Stimulated activated CD4-positive, alpha-beta T cell treated with anti-CD3 and anti-CD28 coated beads, Interleukin-2, amount 100 ng/mL, for 24 hours (primary cell): Measurements from ENCODE around the gene NFATC4.
A peak's percentile ranks its signal among the peaks of the same experiment; 100 is the strongest.
"Not testable (repeated sequence)": the region's sequence is repeated elsewhere in the genome, so short reads cannot be mapped to it uniquely, and the experiment has no call there.

ENCODE experiments used
- DNase-seq, 2 donors: peaks; one replicate each; pipeline ENCODE4 v3.0.0-alpha.2; 2020

Gene NFATC4

DNA sequence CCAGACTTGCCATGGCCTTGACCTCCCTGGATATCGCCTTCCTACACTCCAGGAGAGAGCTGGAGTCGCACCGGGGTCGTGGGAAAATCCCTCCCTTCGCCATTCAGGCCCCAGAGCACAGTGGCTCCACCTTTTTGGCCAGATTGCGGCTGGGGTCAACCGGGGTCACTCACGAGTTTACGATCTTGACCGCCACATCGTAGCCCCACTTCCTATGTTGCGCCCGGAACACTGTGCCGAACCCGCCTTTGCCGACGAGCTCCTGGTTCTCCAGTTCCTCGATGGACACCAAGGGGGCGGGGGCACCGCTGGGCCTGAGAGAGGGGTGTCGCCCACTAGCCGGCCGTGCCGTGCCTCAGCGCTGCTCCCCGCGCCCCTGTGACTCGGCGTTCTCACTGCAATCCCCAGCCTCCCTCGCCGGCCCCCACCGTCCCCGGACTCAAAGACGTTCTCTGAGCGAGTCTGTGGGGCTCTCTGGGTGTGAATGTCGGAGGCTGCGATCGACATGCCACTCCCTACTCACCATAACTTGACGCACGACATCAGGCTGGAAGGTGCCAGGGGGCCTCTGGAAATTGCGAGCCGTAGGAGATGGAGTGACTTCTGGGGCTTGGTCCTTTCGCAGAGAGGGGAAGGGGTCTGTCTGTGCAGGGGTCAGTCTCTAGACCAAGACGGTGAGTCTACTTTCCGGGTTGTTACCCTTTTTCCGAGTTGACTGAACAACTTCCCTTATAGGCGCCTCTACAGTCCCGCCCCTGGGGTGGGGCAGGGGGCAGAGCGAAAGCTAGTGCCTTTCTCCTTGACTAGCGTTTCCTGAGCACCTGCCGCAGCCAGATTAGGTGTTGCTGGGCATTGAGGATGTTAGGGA is 28.5 kb upstream of the NFATC4 start, which contains the start of gene RIPK3:
Gene RIPK3, minus strand, starts transcription at position 708 of the 868 bp plus-strand sequence. Its CDS starts 165 bp downstream, at position 543.
- peak; percentile 75 for DNase-seq

GRCh38 chr14:24340606-24341005 is 27.4 kb upstream of the NFATC4 start:
- DNase-seq, result no peak

- DNase-seq, result no peak
Measured at GRCh38 chr14:24342889-24343288, 25.1 kb upstream of the NFATC4 start.

DNA sequence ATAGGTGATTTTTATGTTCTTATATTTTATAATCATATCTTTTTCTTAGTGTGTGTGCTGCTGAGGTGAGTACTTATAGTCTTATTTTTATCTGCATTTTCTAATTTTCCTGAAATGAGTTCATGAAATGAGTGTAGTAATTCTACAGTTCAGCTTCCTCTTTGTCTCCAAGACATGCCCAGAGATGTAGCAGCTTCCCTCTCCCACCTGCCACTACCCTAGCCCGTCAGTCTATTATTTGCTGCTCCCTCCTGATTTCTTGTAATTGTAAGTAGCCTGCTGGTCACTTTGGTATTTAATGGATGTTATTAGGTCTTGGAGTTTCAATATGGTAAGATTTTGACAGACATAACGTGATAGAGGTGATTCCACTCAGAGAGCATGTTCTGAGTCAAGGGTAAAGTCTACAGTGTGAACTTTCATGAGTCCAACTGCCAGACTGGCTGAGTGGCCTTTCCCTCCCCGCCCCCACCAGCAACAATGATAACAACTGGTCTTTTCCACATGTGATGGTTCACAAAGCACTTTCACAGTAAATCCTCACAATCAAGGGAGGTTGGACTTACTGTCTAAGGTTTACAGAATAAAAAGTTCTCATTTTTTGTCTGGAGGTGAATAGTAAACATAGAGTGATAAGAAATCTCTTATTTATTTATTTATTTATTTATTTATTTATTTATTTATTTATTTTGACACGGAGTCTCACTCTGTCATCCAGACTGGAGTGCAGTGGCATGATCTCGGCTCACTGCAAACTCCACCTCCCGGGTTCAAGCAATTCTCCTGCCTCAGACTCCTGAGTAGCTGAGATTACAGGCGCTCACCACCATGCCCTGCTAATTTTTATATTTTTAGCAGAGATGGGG is 24.0 kb upstream of the NFATC4 start:
- DNase-seq, result no peak

GRCh38 chr14:24347134-24347533 is 20.9 kb upstream of the NFATC4 start:
- DNase-seq, result no peak

DNA sequence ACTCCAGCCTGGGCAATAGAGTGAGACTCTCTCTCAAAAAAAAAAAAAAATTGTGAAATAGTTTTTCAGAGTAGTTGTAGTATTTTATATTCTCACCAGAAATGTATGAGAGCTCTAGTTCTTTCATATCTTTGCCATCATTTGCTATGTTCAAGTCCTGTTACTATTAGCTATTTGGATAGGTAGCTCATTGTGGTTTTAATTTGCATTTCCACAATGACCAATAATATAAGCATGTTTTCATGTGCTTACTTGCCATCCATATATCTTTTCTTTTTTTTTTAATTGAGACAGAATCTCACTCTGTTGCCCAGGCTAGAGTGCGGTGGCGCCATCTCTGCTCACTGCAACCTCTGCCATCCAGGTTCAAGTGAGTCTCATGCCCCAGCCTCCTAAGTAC is 19.8 kb upstream of the NFATC4 start:
- no peak for DNase-seq

GRCh38 chr14:24349742-24350141 is 18.2 kb upstream of the NFATC4 start:
- no peak for DNase-seq

- DNase-seq, result no peak
Measured at GRCh38 chr14:24351517-24351916, 16.5 kb upstream of the NFATC4 start.

GRCh38 chr14:24353559-24354481 is 14.2 kb upstream of the NFATC4 start:
- DNase-seq, result no peak

DNA sequence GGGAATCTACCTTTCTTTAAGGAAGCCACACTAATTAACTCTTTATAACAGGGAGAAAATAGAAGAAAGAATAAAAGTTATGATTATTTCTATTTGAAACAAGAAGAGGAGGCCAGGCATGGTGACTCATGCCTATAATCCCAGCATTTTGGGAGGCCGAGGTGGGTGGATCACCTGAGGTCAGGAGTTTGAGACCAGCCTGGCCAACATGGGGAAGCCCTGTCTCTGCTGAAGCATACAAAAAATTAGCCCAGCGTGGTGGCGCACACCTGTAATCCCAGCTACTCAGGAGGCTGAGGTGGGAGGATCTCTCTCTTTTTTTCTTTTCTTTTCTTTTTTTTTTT is 13.5 kb upstream of the NFATC4 start:
- not testable (repeated sequence) for DNase-seq

DNA sequence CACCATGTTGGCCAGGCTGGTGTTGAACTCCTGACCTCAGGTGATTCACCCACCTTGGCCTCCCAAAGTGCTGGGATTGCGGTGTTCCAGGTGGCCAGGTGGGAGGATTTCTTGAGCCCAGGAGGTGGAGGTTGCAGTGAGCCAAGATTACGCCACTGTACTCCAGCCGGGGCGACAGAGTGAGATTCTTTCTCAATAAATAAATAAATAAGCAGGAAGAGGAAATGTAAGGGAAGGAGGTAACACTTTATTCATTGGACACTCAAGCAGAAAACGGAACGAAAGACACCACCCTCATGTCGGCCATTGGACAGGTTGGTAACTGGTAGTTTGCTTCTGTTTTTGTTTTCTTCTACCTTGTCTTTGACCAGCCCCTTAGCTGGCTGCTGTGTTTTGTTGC is 13.0 kb upstream of the NFATC4 start:
- no peak for DNase-seq

DNA sequence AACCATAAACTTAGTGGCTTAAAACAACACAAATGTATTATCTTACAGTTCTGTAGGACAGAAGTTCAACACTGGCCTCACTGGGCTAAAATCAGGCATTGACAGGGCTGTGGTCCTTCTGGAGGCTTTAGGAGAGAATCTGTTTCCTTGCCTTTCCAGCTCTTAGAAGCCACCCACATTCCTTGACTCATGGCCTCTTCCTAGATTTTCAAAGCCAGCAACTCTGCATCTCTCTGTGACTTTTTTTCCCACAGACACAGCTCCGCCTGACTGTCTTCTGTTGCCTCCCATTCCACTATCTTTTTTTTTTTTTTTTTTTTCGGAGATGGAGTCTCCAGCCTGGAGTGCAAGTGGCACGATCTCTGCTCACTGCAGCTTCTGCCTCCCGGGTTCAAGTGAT is 11.8 kb upstream of the NFATC4 start:
- DNase-seq, result no peak

DNA sequence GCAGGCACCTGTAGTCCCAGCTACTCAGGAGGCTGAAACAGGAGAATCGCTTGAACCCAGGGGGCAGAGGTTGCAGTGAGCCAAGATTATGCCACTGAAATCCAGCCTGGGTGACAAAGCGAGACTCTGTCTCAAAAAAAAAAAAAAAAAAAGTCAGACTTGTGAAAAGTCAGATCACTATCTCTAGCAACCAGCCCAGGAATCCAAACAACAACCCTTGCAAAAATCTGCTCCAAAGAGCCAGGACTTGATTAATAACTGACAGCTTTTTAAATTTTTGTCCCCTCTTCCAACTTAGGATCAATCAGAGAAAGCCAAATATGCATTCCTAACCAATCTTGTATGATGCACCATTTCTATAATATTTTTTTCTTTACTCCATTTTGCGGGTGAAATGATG is 7.7 kb upstream of the NFATC4 start:
- DNase-seq, result no peak

DNA sequence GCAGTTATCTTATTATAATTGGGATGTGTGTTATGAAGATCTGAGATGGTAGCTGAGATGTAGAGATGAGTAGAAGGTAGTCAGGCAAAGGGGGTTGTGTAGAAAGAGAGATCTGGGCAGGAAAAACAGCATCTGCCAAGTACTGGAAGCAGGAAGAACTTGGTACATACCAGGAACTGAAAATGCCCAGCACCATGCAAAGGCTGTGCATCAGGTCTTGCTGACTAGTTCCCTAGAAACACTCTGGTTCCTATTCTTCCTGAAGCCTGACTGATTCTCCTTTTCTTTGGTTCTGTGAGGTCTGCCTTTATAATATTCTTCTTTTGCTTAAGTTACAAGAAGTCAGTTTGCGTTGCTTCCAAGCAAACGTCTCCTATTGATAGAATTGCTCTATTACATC is 6.7 kb upstream of the NFATC4 start:
- DNase-seq, result no peak

DNA sequence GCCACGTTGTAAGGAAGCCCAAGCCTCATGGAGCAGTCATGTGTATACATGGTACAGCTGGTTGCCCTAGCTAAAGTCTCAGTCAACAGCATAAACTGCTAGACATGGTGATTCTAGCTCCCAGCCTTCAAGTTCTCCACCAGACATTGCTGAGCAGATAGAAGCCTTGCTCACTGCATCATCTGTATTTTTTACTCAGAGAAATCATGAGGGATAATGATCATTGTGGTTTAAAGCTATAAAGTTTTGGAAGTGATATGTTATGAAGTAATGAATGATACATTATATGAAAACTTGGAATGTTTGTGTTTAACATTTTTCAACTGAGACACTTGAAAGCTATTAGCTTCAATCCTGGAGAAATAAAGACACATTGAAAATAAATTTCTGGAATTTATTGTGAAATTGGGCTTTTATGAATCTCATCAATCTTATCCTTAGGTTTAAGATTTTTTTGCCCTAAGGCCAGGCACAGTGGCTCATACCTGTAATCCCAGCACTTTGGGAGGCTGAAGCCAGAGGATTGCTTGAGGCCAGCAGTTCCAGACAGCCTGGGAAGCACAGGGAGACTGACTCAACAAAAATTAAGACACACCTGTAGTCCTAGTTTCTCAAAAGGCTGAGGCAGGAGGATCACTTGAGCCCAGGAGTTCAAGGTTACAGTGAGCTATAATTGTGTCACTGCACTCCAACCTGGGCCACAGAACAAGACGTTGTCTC is 5.6 kb upstream of the NFATC4 start:
- no peak for DNase-seq

GRCh38 chr14:24363401-24363800 is 4.6 kb upstream of the NFATC4 start:
- no peak for DNase-seq

GRCh38 chr14:24364841-24365240 is 3.1 kb upstream of the NFATC4 start:
- DNase-seq, result no peak

DNA sequence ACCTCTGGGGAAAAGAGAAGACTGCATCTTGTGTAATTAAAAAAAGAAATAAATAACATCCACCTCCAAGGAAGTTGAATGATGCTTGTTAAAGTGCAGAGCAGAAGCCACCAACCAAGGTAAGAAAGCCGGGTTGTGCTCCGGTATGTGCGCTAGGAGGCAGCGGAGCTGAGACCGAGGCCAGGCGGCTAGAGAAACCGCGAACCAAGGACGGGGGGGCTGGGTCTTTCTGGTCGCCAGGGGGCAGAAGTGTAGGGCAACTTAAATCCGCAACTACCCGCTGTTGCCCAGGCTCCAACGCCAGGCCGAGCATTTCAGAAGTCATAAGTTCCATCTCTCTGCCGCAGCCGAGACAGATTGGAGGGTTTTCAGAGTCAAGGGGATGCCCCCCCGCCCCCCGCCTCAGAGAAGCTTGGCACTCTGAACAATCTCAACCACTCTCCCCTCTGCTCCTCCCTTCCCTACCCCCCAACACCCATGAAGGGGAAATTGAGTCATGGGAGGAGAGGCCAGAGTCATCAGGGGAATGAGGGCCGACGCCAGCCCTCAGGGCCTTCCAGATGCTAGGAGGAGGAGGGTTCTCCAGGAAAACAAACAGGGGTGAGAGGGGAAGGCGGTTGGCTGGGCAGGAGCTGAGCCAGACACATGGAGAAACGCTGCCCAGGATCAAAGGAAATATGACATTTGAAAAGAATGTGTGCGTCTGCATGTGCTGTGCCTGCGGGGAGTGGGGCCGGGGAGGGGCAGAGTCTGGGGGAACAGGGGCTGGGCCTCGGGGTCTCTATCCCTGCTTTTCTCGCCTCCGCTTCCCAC is 2.2 kb upstream of the NFATC4 start:
- peak; percentile 56 to 76 for DNase-seq

DNA sequence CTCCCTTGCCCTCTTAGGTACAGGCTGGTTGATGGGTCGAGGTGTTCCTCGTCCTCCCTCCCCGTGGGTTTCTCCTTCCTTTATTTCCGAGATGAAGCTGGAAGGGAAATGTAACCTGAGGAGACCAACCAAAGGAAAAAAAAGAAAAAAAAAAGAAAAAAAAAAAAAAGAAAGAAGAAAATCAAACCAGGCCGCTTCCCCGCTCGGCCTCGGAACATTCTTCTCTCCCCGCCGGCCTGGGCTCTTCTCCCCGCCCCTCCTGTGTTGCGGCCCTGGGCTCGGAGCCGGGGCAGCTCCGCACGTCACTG is 1.6 kb upstream of the NFATC4 start:
- no peak for DNase-seq

DNA sequence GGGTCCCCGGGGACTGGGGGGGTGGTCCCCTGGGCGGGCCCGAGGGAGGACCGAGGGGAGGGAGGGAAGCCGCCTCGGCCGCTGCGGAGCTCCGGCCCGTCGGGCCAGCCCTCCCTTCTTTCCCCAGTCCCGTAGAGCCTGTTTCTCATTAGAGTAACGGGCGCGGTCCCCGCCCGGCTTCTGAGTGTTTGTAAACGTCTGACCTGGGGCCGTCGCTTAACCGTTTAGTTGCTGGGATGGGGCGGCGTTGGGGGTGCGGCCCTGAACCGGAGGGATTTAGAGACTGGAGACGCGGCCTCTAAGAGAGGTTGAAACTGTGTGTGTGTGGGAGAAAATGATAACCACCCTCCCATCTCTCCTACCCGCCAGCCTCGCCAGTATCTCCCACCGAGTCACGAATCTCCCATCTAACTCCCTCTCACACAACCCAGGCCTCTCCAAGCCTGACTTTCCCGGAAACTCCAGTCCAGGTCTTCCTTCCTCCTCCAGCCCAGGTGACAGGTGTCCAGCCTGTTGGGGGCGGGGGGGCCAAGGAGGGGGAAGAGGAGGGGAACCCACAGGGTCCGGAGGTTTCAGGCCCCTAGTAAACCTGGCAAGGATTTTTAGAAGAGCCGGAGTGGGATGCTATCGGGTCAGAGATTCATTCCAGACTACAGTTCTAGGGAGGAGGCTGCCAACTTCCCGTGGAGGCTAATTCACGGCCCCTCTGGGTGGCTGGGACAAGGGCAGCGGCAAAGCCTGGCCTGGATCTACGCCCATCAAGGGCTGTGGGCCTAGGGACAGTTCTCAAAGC is 1.1 kb upstream of the NFATC4 start:
- DNase-seq, result peak; percentile 29 to 45

DNA sequence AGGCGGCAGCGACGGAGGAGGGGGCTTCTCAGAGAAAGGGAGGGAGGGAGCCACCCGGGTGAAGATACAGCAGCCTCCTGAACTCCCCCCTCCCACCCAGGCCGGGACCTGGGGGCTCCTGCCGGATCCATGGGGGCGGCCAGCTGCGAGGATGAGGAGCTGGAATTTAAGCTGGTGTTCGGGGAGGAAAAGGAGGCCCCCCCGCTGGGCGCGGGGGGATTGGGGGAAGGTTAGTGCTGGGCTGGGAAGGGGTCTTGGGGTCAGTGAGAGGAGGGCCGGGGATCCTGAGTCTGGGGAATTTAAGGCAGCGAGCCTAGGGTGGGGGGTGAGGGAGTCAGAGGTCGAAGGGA is 203 bp downstream of the NFATC4 start:
- no peak for DNase-seq
